ENCODE results near the gene CLIC3.
A peak's percentile ranks its signal among the peaks of the same experiment; 100 is the strongest.
"Not testable (repeated sequence)": the region's sequence is repeated elsewhere in the genome, so short reads cannot be mapped to it uniquely, and the experiment has no call there.

Gene CLIC3, protein sequence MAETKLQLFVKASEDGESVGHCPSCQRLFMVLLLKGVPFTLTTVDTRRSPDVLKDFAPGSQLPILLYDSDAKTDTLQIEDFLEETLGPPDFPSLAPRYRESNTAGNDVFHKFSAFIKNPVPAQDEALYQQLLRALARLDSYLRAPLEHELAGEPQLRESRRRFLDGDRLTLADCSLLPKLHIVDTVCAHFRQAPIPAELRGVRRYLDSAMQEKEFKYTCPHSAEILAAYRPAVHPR

DNA sequence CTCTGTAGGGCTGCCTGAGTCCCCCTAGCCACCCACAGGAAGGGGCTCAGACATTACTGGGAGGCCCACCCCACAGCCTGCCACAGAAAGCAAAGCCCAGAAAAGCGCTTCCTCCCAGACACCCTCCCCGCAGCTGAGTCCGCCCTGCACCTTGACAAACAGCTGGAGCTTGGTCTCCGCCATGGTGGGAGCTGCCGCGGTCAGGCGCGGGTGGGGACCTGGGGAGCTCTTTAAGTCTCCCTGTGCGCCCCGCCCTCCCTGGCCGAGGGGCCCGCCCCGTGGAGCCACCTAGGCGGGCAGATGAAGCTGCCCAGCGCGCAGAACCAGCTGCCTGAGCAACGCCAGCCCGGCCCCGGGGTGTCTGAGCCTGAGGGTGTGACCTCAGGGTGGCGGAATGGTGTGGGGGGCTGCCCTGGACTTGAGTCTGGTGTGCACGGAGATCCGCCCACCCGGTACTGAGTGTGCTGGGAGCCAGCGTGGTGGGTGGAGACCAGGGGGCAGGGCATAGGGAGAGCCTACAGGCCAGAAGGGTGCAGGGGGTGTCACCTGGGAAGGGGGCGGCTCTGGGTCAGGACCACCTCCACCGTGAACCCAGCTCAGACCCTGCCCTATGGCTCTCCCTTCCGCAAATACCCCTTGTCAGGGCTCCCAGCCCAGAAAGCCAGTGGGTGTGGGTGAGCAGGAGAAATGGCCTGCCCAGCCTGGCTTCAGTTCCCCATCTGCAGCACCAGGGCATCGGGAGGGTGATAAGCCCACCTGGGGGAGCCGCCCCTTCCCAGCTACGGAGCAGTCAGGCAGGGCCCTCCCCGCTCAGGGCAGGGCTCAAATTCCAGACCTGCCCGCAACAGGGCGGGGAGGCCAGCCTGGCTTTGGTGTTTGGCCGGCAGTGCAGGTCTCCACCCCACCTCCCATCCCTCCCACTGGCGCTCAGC, at the start of gene CLIC3:
Gene CLIC3 (minus strand): TSS at position 208 of the 932 bp plus-strand sequence. CDS start 25 bp downstream, at position 183.
- DNase-seq: no peak

DNA sequence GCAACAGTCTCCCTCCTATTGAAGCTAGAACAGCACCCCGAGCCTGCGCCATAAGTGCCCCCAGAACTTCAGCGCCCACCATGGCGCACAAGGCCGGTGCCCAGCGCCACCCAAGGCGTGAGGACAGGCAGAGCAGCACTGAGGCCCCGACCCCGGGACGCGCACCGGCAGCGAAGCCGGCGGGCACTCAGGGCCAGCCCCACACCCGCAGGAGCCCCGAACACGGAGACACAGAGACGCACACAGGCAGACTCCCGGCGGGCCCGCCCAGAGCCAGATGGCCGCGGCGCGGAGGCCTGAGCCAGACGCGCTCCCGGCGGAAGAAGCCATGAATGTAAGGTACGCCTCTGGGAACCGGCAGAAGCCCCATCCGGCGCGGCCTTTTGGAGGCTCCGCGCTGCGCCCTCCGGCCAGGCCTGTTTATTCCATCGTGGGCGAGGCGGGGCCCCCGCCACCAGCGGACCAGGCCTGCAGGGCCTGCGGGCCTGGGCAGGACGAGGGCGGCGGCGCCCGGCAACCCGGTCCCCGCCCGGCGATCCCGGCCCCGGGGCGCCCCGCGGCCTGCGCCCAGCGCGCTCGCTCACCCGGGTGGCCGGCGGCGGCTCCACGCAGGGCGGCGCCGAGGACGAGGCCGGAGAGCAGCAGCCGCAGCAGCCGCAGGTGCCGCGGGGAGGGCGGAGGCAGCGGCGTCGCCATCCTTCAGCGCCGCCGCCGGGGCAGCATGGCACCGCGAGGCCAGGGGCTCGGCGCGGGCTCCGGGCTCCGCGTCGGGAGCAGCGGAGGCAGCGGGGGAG, 49.1 kb upstream of the CLIC3 start:
- no peak for DNase-seq

DNA sequence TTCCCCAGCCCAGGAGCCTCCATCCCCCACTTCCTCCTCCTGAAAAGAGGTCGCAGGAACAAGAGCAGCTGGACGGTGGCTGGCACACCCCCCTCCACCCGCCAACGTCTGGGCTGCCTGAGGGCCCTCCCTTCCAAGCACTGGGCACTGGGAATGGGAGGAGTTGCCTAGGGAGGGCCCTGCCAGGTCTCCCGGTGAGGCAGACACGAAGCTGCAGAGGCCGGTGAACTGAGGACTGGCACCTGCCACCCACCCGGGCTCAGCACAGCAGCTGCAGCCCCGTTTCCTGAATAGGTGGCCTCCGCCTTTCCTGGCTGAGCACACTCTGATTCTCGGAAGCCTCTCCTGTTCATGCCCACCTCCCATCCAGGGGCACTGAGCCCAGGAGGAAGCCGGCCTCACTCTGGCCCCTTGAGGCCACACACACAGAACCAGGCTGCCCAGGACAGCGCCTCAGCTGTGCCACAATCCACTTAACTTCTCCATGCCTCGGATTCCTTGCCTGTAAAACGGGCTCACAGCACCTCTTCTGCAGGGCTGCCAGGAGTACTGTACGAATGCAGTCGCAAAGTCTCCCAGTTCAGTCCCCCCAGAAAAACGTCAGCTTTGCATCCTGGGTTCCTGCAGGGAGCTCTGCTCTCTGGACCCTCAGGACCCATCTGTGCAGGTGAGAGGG, 48.3 kb upstream of the CLIC3 start:
- no peak for DNase-seq

DNA sequence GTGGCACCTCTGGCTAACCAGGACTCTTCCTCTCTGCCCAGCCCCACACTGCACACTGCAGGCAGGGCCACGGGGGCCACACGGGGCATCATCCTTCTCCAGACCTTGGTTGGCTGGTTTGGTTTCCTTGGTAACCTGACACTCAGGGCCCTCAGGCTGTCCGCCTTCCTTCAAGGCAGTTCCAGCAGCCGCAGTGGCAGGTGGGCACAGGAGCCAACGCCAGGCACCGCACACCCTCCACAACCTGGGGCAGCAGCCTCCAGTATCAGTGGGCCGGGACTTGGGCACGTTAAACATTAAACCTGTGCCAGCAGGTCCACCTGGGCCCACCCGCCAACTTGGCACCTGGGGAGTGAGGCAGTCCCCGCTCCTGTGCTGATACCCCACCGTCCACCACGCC, 47.7 kb upstream of the CLIC3 start:
- no peak for DNase-seq

DNA sequence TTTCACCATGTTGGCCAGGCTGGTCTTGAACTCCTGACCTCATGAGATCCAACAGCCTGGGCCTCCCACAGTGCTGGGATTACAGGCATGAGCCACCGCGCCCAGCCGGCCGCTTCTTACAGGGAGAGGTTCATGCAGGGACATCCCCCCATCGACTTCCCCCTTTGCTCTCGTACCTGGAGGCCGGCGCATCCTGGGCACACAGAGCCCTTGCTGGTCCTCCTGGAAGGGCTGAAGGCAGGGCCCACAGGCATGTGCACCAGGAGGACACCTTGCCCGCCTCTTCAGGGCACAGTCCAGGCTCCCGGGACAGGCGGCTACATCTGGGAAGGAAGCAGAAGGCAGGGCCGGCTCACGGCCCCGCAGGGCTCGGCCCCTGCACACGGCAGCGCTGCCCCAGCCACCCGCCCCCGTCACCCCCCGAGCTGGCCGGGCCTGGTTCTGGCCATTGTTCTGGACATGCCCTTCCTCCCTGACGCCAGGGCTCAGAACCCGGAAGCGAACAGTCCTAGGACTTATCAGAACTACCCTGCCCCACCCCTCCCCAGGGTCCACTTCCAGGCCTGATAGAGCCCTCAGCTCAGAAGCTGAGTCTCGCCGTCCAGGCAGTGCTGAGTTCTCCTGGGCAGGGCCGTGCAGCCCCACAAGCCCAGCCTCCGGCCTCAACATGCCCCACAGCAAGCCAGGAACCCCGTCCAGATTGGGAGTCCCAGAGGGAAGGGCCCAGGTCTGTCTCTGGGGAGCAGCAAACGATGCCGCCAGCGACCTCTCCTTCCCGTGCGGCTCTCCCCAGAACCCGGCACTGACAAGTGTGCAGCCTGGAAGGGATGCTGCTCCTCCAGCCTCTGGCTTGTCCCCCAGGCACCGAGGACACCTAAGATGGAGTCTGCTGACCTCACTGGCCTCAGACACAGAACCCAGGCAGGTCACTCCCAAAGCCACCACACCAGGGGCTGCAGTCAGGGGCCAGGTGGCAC, 46.7 kb upstream of the CLIC3 start:
- no peak for DNase-seq

DNA sequence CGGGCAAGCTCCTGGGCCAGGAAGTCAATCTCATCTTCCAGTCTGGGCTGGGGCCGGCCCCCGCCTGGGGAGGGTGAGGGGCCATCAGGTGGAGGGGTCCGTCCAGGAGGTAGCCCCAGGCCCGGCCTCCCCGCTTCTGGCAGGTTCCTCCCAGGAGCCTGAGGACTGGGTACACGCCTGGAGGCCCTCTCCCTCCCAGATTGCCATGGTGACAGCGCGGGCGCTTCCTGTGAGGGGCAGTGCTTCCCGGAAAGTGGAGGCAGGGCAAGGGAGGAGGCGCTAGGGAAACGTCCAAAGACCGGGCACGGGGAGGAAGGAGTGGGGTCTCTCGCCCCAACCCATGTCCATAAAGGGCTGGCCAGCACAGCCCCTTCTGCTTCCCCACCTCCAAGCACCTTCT, 44.8 kb upstream of the CLIC3 start:
- no peak for DNase-seq

DNA sequence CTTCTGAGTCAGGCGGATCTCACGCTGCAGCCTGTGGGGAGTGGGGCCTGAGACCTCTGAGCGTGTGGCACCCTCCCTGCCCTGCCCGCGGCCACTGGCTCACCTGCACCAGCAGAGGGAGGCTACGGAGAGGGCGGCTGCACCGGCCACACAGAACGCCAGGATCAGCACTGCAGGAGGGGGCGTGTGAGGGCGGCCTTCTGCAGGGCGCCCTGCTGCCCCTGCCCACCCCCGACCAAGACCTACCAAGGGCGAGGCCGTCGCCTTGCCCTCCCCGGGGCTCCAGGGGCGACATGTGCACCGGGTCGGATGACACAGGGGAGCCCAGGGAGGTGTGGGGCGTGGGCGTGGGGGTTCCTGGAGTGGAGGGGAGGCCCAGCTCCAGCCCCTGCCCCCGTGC, 44.2 kb upstream of the CLIC3 start:
- DNase-seq: no peak

DNA sequence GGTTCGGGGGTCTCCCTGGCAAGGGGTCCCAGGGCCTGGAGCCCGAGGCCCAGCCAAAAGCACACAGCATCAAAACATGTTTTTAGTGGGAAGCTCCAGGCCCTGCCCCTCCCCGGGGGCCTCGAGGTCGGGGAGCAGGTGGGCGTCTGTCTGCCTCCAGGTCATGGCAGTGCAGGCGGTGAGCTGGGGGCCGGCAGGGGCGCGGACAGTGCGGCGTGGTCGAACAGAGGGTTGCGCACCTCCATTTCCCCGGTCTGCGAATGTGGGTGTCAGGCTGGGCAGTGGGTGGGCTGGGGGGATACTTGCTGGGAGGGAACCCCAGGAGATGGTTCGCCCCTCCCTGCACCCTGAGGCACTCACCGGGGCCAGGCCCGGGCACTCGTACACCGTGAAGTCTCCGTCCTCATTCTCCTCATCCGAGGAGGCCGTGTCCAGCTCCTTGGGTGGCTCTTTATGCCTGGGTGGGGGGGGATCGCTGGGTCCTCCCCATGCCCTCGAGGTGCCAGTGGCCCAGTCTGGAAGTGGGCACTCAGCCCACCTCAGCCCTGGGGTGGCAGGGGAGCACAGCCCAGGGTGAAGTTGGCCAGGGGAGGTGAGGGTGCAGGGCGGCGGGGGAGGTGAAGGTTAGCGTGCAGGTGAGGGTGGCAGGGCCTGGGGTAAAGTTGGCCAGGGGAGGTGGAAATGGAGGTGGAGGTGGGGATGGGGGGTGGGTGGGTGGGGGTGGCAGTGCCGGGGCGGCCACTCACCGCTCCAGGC, 43.4 kb upstream of the CLIC3 start:
- DNase-seq: no peak

DNA sequence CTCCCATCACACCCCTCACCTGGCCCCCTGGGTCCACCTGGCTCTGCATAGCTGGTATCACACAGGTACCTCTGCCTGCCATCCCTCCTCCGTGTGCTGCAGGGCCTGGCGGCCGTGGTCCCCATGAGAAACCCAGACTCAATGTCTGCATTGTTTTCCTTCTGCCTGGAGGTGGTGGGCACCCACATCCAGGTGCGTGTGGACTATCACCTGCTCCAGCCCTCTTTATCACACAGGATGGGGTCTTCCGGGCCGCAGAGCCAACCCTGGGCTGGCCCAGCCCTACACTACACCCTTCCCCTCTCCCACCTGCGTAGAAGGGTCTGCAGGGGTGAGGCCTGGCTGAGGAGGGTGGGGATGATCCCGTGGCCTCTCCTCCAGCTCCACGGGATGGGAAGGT, 42.5 kb upstream of the CLIC3 start:
- no peak for DNase-seq

DNA sequence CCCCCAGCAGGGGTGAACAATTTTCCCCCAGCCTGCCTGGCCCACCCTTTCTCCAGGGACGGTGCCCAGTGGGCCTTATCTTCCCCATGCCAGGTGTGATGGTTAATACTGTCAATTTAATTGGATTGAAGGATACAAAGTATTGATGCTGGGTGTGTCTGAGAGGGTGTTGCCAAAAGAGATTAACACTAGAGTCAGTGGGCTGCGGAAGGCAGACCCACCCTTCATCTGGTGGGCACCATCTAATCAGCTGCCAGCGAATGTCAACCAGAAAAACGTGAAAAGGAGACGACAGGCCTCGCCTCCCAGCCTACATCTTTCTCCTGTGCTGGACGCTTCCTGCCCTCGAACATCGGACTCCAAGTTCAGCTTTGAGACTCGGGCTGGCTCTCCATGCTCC, 41.1 kb upstream of the CLIC3 start:
- DNase-seq: no peak

DNA sequence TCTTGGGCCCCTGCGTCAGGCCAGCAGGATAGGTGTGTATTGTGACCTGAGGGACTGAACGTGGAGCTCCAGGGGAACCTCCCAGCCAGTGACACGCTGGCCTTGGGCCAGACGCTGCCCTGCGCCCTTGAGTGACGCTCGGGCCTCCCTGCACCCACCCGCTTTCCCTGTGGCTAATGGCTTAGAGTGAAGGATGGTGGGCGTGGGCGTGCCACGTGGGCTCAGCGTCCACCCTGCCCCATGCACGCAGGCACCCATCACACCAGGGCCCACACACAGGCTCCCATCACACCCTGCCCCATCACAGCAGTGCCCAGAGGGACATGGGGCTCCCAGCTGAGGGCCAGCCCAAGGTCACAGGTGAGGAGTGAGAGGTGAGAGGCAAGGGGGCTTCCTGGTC, 40.7 kb upstream of the CLIC3 start:
- DNase-seq: no peak

DNA sequence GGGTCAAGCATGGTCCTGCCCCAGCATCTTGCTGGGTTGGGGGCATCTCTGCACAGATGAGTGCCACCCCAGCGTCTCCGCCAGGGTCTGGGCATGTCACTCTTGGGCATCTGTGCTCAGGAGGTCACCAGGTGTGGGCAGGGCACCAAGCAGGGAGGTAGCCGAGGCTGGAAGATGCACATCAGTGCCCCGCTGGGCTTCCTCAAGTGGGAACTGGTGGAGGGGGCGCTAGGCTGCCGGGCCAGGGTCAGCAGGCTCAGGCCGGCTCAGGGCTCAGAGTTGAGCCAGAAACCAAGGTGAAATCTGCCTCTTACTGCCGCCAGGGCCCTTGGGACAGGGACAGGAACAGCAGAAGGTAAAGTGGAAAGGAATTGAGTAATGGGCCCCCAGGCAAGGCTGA, 39.6 kb upstream of the CLIC3 start:
- no peak for DNase-seq

DNA sequence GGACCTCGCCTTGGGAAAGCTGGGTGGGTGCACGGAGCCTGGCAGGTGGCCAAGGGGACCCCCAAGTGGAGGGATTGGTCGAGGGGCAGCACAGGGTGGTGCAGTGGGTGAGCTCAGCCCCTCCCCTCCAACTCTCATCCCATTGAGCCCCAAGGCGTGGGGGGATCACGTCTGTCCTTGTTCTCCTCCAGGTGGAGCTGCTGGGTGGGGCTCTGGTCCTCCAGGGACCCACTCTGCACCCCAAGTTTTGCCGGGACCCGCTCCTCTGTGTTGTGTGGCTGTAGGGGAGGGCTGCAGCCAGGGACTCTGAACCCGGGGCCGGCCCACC, 39.1 kb upstream of the CLIC3 start:
- DNase-seq: no peak

DNA sequence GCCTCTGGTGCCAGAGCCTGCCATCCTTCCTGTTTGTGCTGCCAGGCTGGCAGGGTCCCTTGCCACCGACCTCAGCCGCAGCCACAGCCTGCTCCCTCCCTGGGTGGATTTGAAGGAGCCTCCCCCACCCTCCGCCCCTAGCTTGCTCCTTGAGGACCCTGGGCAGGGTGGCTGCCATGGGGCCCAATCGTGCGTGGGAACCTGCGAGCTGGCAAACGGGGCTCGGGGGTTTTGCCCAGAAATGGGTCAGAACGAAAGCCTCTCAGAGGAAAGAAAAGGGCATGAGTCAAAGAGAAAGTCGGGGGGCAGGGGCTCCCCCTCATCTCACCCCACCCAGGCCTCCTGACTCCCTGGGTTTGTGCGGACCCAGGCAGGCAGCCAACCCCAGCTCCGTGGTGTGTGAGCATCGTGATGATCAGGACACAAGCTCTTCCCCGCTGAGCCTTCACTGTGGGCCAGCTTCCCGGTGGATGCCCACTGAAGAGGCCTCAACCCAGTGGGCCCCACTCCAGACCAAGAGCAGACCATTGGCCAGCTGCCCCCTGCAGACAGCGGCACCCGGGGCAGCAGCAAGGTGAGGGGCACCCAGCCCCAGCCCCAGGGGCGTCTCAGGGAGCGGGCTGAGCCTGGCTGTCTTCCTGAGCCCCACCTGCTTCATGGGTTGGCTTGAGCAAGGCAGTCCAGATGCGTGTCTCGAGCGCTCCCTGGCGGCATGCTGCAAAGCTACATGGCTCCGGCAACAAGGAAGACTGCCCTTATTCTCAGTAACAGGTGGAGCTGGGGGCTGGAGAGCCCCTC, 38.5 kb upstream of the CLIC3 start:
- DNase-seq: peak; percentile 32

DNA sequence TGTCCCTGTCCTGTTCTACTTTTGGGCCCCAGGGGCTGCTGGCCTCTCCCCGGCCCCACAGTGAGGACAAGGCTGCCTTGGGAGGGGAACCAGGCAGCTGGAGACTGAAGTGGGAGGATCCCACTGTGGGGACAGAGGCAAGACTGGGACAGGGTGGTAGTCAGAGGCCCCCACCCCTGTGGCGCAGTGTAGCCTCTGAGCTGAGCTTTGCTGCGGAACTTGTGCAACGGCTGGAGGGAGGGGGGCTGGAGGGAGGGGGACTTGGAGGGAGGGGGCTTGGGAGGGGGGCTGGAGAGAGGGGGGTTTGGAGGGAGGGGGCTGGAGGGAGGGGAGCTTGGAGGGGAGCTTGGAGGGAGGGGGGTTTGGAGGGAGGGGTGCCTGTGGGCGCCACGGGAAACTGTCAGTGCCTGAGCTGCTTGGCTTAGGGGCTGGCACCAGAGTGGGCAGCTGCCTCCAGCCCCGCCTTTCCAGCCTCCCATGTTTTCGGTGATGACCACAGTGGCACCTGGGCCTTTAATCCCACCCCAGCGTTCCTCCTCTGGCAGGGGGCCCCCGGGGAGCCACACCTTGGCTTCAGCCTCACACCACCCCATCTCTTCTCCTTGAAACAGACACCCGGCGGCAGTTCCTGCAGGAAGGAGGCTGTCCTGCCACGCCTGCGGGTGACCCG, 37.8 kb upstream of the CLIC3 start:
- no peak for DNase-seq

DNA sequence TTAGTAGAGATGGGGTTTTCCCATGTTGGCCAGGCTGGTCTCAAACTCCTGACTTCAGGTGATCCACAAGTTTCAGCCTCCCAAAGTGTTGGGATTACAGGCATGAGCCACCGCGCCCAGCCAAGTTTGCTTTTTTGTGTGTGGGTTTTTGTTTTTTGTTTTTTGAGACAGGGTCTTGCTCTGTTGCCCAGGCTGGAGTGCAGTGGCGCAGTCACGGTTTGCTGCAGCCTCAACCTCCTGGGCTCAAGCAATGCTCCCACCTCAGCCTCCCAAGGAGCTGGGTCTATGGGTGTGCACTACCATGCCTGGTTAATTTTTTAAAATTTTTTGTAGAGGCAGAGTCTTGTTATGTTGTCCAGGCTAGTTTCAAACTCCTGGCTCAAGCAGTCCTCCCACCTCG, 37.1 kb upstream of the CLIC3 start:
- not testable (repeated sequence) for DNase-seq

DNA sequence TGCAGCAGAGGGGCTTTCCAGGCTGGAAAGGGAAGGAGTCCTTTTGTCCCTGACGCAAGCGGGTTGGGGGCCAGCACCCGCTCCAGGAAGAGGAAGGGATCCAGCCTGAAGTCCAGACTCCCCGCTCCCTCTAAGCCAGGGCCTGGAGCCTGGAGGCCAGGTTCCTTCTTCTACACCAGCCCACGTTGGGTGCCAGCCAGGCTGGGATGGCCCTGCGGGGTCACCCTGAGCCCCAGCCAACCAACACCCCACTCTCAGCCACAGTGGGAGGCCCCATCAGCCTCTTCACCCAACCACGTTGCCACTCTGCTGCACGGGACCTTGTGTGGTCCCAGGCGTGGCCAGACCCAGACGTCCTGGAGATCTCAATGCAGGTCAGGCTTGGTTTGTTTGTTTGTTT, 36.5 kb upstream of the CLIC3 start:
- DNase-seq: no peak

DNA sequence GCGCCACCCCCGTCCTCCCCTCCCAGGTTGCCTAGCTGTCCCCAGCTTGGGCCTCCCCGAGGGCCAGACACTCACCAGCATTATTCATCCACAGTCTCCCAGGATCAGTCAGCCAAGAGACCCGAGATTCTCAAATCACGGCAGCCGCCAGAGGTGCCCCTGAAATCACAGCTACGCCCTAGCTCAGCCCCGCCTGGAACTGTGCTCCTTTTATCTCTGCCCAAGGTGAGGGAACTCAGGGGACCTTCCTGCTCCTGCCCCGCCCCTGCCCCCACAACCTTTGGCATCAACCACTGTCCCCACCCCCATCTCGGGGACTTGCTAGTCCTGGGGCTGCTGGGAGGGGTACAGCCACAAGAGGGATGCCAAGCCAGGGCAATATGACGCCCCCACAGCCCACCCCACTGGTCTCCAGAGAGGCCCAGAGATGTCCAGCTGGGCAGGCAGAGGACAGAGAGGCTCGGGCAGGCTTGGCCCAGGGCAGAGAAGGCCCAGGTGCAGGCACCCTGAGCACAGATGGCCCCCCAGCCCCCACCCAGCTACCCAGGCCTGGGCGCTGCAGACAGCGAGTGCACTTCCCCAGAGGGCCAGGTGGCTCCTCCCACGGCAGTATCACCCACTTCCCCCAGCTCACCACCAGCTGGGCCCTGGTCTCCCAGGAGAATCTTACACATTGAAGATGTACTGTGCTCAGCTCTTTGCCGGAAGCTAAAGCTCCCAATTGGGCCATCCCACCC, 35.7 kb upstream of the CLIC3 start, which contains the start of gene FUT7:
Gene FUT7 (minus strand): TSS at position 185 of the 737 bp plus-strand sequence. CDS start 97 bp downstream, at position 88.
- no peak for DNase-seq

Data from T1000 (cell line).